ENCODE data around the gene RIMBP3B.
"Not testable (repeated sequence)": the region's sequence is repeated elsewhere in the genome, so short reads cannot be mapped to it uniquely, and the experiment has no call there.

The RIMBP3B gene

GRCh38 chr22:21416375-21416774 lies 32.8 kb downstream of the RIMBP3B start:
- not testable (repeated sequence) for DNase-seq (ENCODE audit: low read depth, low spot score)

GRCh38 chr22:21417227-21417746 lies 33.7 kb downstream of the RIMBP3B start, which contains the start of gene HIC2:
Gene HIC2, plus strand, starts transcription at chr22:21417371. Its CDS starts 25,461 bp downstream, at chr22:21442832.
- DNase-seq (ENCODE audit: low read depth, low spot score): not testable (repeated sequence)

- not testable (repeated sequence) for DNase-seq (ENCODE audit: low read depth, low spot score)
Measured at GRCh38 chr22:21417853-21418252, 34.3 kb downstream of the RIMBP3B start.

- DNase-seq (ENCODE audit: low read depth, low spot score): not testable (repeated sequence)
Measured at GRCh38 chr22:21418974-21419638, 35.6 kb downstream of the RIMBP3B start.

- not testable (repeated sequence) for DNase-seq (ENCODE audit: low read depth, low spot score)
Measured at GRCh38 chr22:21420180-21420763, 36.7 kb downstream of the RIMBP3B start.

GRCh38 chr22:21424084-21424709 lies 40.6 kb downstream of the RIMBP3B start:
- not testable (repeated sequence) for DNase-seq (ENCODE audit: low read depth, low spot score)

GRCh38 chr22:21434378-21435233 lies 51.1 kb downstream of the RIMBP3B start:
- not testable (repeated sequence) for DNase-seq (ENCODE audit: low read depth, low spot score)

GRCh38 chr22:21435998-21436810 lies 52.7 kb downstream of the RIMBP3B start:
- not testable (repeated sequence) for DNase-seq (ENCODE audit: low read depth, low spot score)

- not testable (repeated sequence) for DNase-seq (ENCODE audit: low read depth, low spot score)
Measured at GRCh38 chr22:21438013-21438412, 54.5 kb downstream of the RIMBP3B start.

All from brain pericyte (primary cell).